Mucosa of descending colon (tissue), 3 donors: ENCODE measurements around the gene C1orf198. TPM values are rescaled to one million over a fixed set of nuclear protein-coding genes. Genes with fewer than 3 reads are reported as not detected.

Source experiments
- ATAC-seq: fragments of 200-7000 bp; cut with Tn5 transposase; one replicate; pipeline ENCODE4 v1.9.1; 2020; ENCODE audit warnings: mild to moderate bottlenecking, moderate library complexity
- DNase-seq, 3 donors: peaks; one replicate each; pipeline ENCODE4 v3.0.0-alpha.2; 2020
- H3K36me3 ChIP-seq: fragments of 200-600 bp; one replicate; pipeline ENCODE4 v1.8.0; 2021; ENCODE audit warnings: low read depth, mild to moderate bottlenecking
- H3K4me1 ChIP-seq: fragments of 200-600 bp; one replicate; pipeline ENCODE4 v1.8.0; 2021; ENCODE audit warnings: low read depth, mild to moderate bottlenecking
- H3K4me3 ChIP-seq: fragments of 200-600 bp; one replicate; pipeline ENCODE4 v1.8.0; 2021; ENCODE audit warnings: mild to moderate bottlenecking
- H3K9me3 ChIP-seq: fragments of 200-600 bp; one replicate; pipeline ENCODE4 v1.8.0; 2021; ENCODE audit warnings: mild to moderate bottlenecking
- CTCF ChIP-seq: fragments of 200-600 bp; IDR thresholded peaks from one replicate; pipeline ENCODE4 v1.8.0; 2022; ENCODE audit warnings: antibody characterized with exemption, mild to moderate bottlenecking
- intact Hi-C, 2 donors: fragments of 100-400 bp; cut with DNase I in 1 of 2; cut with micrococcal nuclease in 1 of 2; formaldehyde crosslinking; loops; one replicate each; pipeline versions ENCODE4 v1.11.0 to v1.11.1; 2022; cut with DNase I, micrococcal nuclease
- total RNA-seq, 3 donors: library from RNA; stranded (reverse); fragmentation: NEBNext Ultra II Directional in 2 of 3; extraction: Animal tissue kit (Norgen Biotek cat#: 25700) in 2 of 3; gene quantifications; one replicate each; pipeline versions ENCODE4 v1.2.1 to v1.2.4, GENCODE V29; 2021 to 2023
- donor health status: DM: no; HTN: no; CAD: no; lungs with moderate emphysema.
- donor health status: DM: no; HTN: no; CAD: no.
- donor health status: DM: no; HTN: yes; CAD: no.

Gene C1orf198
- total RNA-seq, 3 donors from 2014 or later = 9.8 to 35.9 (median 15.5) TPM

- ATAC-seq (no peak), DNase-seq (no peak)
- intact Hi-C loops = no loop called here
- Histone ChIP-seq H3K36me3 (no peaks in the 10 kb centered on the region), H3K9me3 (no peaks in the 10 kb centered on the region), H3K4me3 (no peak overlapping the region), H3K4me1 (no peaks in the 10 kb centered on the region)
- no peak for TF ChIP-seq CTCF
Measured at GRCh38 chr1:230891413-230891812, 23.1 kb upstream of the C1orf198 start.

- intact Hi-C loops = no loop called here
- TF ChIP-seq CTCF = no peak
- no peak for ATAC-seq
- no peak overlapping the region for H3K4me3 ChIP-seq
- H3K4me1 ChIP-seq = no peaks in the 10 kb centered on the region
- H3K9me3 ChIP-seq = no peaks in the 10 kb centered on the region
- no peaks in the 10 kb centered on the region for H3K36me3 ChIP-seq
- no peak for DNase-seq
Measured at GRCh38 chr1:230884646-230885045, 16.3 kb upstream of the C1orf198 start.

GRCh38 chr1:230883967-230884366 is 15.6 kb upstream of the C1orf198 start:
- Histone ChIP-seq H3K4me1 (no peaks in the 10 kb centered on the region), H3K4me3 (no peak overlapping the region), H3K36me3 (no peaks in the 10 kb centered on the region), H3K9me3 (no peaks in the 10 kb centered on the region)
- intact Hi-C loops = no loop called here
- DNase-seq (no peak), ATAC-seq (no peak)
- TF ChIP-seq CTCF = no peak

- no peaks in the 10 kb centered on the region for H3K36me3 ChIP-seq
- intact Hi-C loops = no loop called here
- H3K4me1 ChIP-seq = no peaks in the 10 kb centered on the region
- TF ChIP-seq CTCF = no peak
- H3K4me3 ChIP-seq = no peak overlapping the region
- no peak for DNase-seq
- H3K9me3 ChIP-seq = no peaks in the 10 kb centered on the region
- no peak for ATAC-seq
Measured at GRCh38 chr1:230879778-230880177, 11.5 kb upstream of the C1orf198 start.

GRCh38 chr1:230878591-230878990 is 10.3 kb upstream of the C1orf198 start:
- no peaks in the 10 kb centered on the region for H3K4me1 ChIP-seq
- H3K9me3 ChIP-seq = no peaks in the 10 kb centered on the region
- H3K36me3 ChIP-seq = no peaks in the 10 kb centered on the region
- TF ChIP-seq CTCF = no peak
- peak; percentile 17 for ATAC-seq
- no peak for DNase-seq
- no peak overlapping the region for H3K4me3 ChIP-seq
- intact Hi-C loops = no loop called here

- no peak for DNase-seq
- no peak overlapping the region for H3K4me3 ChIP-seq
- intact Hi-C loops = no loop called here
Measured at GRCh38 chr1:230877924-230878590, 9.7 kb upstream of the C1orf198 start.

More at GRCh38 chr1:230877924-230878590, 9.7 kb upstream of the C1orf198 start:
- ATAC-seq = no peak
- Histone ChIP-seq H3K9me3 (no peaks in the 10 kb centered on the region), H3K36me3 (no peaks in the 10 kb centered on the region), H3K4me1 (no peaks in the 10 kb centered on the region)
- no peak for TF ChIP-seq CTCF
